Prostate gland (tissue), 2 donors: ENCODE results near the gene TJAP1. TPM values are rescaled to one million over a fixed set of nuclear protein-coding genes. Genes with fewer than 3 reads are reported as not detected.

ENCODE experiments used
- DNase-seq: peaks from one replicate; pipeline ENCODE4 v3.0.0-alpha.2; 2019; ENCODE audit warnings: low spot score
- H3K27ac ChIP-seq, 2 donors: fragments of 200-600 bp; sonication (generic); 2 replicates each; pipeline ENCODE4 v1.5.1; 2017 to 2019
- H3K27me3 ChIP-seq: fragments of 200-600 bp; sonication (generic); replicated peaks from 2 replicates; pipeline ENCODE4 v1.5.1; 2019; ENCODE audit not compliant: insufficient read depth
- H3K36me3 ChIP-seq, 2 donors: fragments of 200-600 bp; sonication (generic); 1 replicate in 1 of 2; 2 replicates in 1 of 2; pipeline versions ENCODE4 v1.5.1 to v1.8.1; 2017 to 2019
- H3K4me1 ChIP-seq: fragments of 200-600 bp; sonication (generic); replicated peaks from 2 replicates; pipeline ENCODE4 v1.5.1; 2019
- H3K4me3 ChIP-seq, 2 donors: fragments of 200-600 bp; sonication (generic); 2 replicates each; pipeline ENCODE4 v1.5.1; 2017 to 2019
- H3K9me3 ChIP-seq: fragments of 200-600 bp; sonication (generic); 2 replicates; pipeline ENCODE4 v1.5.1; 2017
- POLR2A ChIP-seq: fragments of 450-650 bp; IDR thresholded peaks from one replicate; pipeline ENCODE4 v1.6.1; 2016; ENCODE audit warnings: antibody characterized with exemption, mild to moderate bottlenecking
- POLR2AphosphoS5 ChIP-seq: sonication (generic); formaldehyde crosslinking; IDR thresholded peaks from one replicate; pipeline ENCODE4 v1.6.1; 2017; ENCODE audit warnings: antibody characterized with exemption
- WGBS: methylation state at CpG from one replicate; pipeline ENCODE4 v1.1.5; 2018; 5-methylcytosine and 5-hydroxymethylcytosine counted together
- intact Hi-C: fragments of 100-400 bp; cut with DNase I; formaldehyde crosslinking; loops from one replicate; pipeline ENCODE4 v1.14.2; 2022
- total RNA-seq, 2 donors: library from RNA; depleted of rRNA; stranded (reverse); fragments of >200 nt; gene quantifications; one replicate each; pipeline ENCODE4 v1.1.0, GENCODE V29; 2016
- TF ChIP-seq, protein P1 (sequence below), 4 experiments: fragments of 200-600 bp in 2 of 4; fragments of 450-650 bp in 2 of 4; sonication (generic) in 2 of 4; IDR thresholded peaks; 1 replicate in 3 of 4; 2 replicates in 1 of 4; pipeline ENCODE4 v1.5.1; 2016 to 2019; ENCODE audit warnings: antibody characterized with exemption in 4 of 4, mild to moderate bottlenecking in 2 of 4, moderate library complexity in 2 of 4

TJAP1 gene
- total RNA-seq, 2 donors from 2014 or later = 29.1 to 51.6 TPM

DNA sequence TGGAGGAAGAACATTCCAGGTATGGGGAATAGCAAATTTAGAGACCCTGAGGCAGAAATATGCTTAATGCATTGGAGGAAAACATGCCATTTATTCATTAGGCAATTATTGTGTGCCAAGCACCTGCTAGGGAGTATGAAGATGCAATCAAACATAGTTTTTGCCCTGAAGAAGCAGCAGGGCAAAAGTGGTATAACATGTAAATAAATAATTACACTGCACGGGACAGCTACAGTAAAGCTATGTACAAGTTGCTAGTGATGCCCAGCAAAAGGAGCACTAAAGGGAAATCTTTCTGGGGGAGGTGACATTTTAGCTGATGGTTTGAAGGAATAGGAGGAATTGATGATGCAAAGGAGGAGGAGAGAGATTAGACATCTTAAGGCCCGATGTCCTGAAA lies 624 bp upstream of the TJAP1 start:
- Histone ChIP-seq H3K9me3 (no peaks in the 10 kb centered on the region), H3K4me3 (peak overlapping the region; percentile 61 to 85), H3K4me1 (peaks cover 7% of the 10 kb centered on the region), H3K27me3 (no peaks in the 10 kb centered on the region), H3K27ac (peak overlapping the region; percentile 81 to 83), H3K36me3 (no peaks in the 10 kb centered on the region)
- TF ChIP-seq POLR2AphosphoS5 = no peak
- TF ChIP-seq, protein P1, sequence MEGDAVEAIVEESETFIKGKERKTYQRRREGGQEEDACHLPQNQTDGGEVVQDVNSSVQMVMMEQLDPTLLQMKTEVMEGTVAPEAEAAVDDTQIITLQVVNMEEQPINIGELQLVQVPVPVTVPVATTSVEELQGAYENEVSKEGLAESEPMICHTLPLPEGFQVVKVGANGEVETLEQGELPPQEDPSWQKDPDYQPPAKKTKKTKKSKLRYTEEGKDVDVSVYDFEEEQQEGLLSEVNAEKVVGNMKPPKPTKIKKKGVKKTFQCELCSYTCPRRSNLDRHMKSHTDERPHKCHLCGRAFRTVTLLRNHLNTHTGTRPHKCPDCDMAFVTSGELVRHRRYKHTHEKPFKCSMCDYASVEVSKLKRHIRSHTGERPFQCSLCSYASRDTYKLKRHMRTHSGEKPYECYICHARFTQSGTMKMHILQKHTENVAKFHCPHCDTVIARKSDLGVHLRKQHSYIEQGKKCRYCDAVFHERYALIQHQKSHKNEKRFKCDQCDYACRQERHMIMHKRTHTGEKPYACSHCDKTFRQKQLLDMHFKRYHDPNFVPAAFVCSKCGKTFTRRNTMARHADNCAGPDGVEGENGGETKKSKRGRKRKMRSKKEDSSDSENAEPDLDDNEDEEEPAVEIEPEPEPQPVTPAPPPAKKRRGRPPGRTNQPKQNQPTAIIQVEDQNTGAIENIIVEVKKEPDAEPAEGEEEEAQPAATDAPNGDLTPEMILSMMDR (IDR thresholded peaks at IDR 0.05) = no peak
- TF ChIP-seq POLR2A = no peak
- intact Hi-C loops = no loop called here
- no peak for DNase-seq
- WGBS = 15% methylated on average over 2 of the region's 2 CpGs

DNA sequence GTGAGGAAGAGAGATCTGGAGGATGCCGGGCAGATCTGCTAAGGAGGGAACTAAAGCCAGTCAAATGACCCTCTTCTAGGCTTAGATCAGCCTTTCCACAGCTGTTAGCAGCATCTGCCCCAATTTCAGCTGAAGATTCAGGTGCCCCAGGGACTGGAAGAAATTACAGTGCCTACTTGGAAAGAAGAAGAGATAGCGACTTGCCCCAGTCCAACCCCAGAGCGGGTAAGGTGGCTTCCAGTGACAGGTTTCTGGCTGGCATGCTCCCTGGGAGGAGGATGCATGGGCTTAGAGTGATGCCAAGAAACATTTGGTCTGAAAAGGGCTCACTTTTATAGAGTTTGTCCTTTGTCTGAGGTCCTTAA lies 620 bp downstream of the TJAP1 start:
- Histone ChIP-seq H3K4me1 (peaks cover 7% of the 10 kb centered on the region), H3K27me3 (no peaks in the 10 kb centered on the region), H3K27ac (peak overlapping the region; percentile 81 to 83), H3K9me3 (no peaks in the 10 kb centered on the region), H3K36me3 (no peaks in the 10 kb centered on the region), H3K4me3 (peak overlapping the region; percentile 61 to 85)
- intact Hi-C loops = no loop called here
- TF ChIP-seq, protein P1 (IDR thresholded peaks at IDR 0.05) = no peak
- WGBS = 10% methylated on average over 3 of the region's 3 CpGs
- DNase-seq = no peak

DNA sequence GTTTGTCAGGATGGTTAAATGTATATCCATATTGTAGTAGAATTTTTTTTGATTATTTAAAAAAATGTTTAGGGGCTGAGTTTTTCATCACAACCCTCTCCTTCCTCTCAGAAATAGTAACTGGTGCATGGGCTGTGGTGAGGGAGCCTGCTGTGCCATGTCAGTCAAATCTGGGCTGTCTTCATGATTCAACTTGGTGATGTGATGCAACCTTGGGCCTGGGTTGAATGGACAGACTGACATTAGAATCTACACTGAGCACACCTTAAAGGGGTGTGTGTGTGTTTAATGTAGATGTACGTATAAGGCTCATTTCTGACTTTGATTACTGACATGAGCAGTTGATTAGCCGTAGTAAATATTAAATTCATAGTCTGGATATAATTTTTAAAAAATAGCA lies 3.7 kb downstream of the TJAP1 start:
- Histone ChIP-seq H3K9me3 (no peaks in the 10 kb centered on the region), H3K36me3 (no peaks in the 10 kb centered on the region), H3K27ac (no peak overlapping the region), H3K4me3 (no peak overlapping the region), H3K4me1 (peaks cover 7% of the 10 kb centered on the region), H3K27me3 (no peaks in the 10 kb centered on the region)
- TF ChIP-seq, protein P1 (IDR thresholded peaks at IDR 0.05) = no peak
- no peak for TF ChIP-seq POLR2AphosphoS5
- TF ChIP-seq POLR2A = no peak
- intact Hi-C loops = no loop called here
- DNase-seq = no peak
- WGBS = 95% methylated on average over 2 of the region's 2 CpGs

DNA sequence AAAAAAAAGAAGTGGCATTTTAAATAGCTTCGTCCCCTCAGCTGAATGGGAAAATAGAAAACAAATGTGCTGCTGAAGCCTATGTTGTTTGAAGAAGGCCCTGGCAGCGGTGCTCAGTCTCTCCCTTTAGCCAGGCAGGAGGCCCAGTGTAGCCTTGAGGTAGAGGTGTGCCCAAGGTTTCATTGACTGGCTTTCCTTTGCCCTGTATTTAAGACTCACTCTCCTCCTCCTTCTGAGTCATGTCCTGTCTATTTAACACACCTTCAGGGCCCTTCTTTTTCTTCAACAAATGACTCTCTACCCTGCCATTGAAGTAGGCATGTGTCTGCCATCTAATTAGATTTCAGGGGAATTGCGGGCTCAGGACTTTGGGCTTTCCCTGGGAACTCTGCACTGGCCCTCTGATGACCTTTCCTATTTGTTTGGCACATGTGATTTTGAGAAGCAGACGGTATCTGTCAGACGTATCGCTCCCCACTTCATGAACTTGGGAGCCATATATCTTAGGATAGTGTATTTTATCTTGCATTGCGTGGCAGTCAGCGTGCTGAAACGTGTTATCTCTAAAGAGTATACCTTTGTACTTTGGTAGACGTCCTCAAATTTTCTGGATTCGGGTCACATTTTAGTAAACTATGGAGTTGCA lies 4.3 kb downstream of the TJAP1 start:
- Histone ChIP-seq H3K9me3 (no peaks in the 10 kb centered on the region), H3K4me3 (no peak overlapping the region), H3K27ac (no peak overlapping the region), H3K27me3 (no peaks in the 10 kb centered on the region), H3K4me1 (peaks cover 7% of the 10 kb centered on the region), H3K36me3 (no peaks in the 10 kb centered on the region)
- intact Hi-C loops = no loop called here
- WGBS = 75% methylated on average over 11 of the region's 11 CpGs
- no peak for DNase-seq
- TF ChIP-seq POLR2A (no peak), POLR2AphosphoS5 (no peak)
- TF ChIP-seq, protein P1 (IDR thresholded peaks at IDR 0.05) = no peak

DNA sequence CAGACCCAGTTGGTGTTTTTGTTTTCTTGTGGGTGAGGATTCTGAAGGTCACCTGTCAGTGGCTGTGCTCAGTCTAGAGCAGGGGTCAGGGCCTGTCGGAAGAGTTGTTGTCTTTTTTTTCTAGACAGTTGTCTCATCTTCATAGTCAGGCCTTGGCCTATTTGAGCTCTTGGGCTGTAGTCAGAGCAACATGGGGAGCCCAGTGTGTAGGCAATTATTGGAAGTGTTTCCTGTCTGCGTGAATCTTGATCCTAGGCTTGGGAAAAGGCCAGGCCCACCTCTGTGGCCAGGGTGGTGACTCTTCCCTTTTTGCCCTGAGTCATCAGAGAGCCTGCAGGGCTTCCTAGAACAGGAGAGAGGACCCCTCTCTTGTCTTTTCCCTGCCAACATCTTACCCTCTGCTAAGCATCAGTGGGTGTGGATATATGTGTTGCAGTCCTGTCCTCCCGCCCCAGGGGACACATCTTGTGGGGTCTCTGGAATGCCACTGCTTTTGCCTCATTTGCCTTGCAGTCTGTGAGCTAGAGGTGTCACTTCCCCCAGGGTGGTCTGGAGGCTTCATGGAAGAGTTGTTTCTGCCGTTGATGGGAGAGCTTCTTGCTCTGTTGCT lies 11.4 kb downstream of the TJAP1 start:
- H3K4me3 ChIP-seq = no peak overlapping the region
- no peak for DNase-seq
- TF ChIP-seq, protein P1 (IDR thresholded peaks at IDR 0.05) = no peak
- TF ChIP-seq POLR2AphosphoS5 (no peak), POLR2A (no peak)
- H3K36me3 ChIP-seq = no peaks in the 10 kb centered on the region
- no peaks in the 10 kb centered on the region for H3K27me3 ChIP-seq
- intact Hi-C loops = no loop called here
- no peak overlapping the region for H3K27ac ChIP-seq
- H3K9me3 ChIP-seq = no peaks in the 10 kb centered on the region
- peaks cover 13% of the 10 kb centered on the region for H3K4me1 ChIP-seq
- 77% methylated on average over 4 of the region's 4 CpGs for WGBS
